Neural progenitor cell (in vitro differentiated cells): ENCODE measurements around the gene NPW. TPM values are rescaled to one million over a fixed set of nuclear protein-coding genes. Genes with fewer than 3 reads are reported as not detected.

Experiments
- DNase-seq: peaks from one replicate; pipeline ENCODE4 v3.0.0-alpha.2; 2016; ENCODE audit warnings: low spot score
- H2AFZ ChIP-seq: fragments of 200-600 bp; sonication (generic); replicated peaks from 2 replicates; pipeline ENCODE4 v1.6.1; 2016; ENCODE audit warnings: antibody characterized with exemption
- H3F3A ChIP-seq: fragments of 200-600 bp; sonication (generic); 2 replicates; pipeline ENCODE4 v1.6.1; 2016; ENCODE audit warnings: antibody characterized with exemption, low read depth
- H3K27ac ChIP-seq: fragments of 200-600 bp; sonication (generic); 2 replicates; pipeline ENCODE4 v1.5.1; 2016; ENCODE audit warnings: mild to moderate bottlenecking
- H3K27me3 ChIP-seq: fragments of 200-600 bp; sonication (generic); 2 replicates; pipeline ENCODE4 v1.6.1; 2016; ENCODE audit warnings: mild to moderate bottlenecking, moderate library complexity
- H3K36me3 ChIP-seq: fragments of 200-600 bp; sonication (generic); 2 replicates; pipeline ENCODE4 v1.5.1; 2016
- H3K4me1 ChIP-seq: fragments of 200-600 bp; sonication (generic); 2 replicates; pipeline ENCODE4 v1.6.1; 2016; ENCODE audit warnings: mixed run types
- H3K4me2 ChIP-seq: fragments of 200-600 bp; sonication (generic); 2 replicates; pipeline ENCODE4 v1.6.1; 2016
- H3K4me3 ChIP-seq: fragments of 200-600 bp; sonication (generic); 2 replicates; pipeline ENCODE4 v1.5.1; 2016
- H3K79me2 ChIP-seq: fragments of 200-600 bp; sonication (generic); 2 replicates; pipeline ENCODE4 v1.6.1; 2016; ENCODE audit warnings: low read depth
- H3K9ac ChIP-seq: fragments of 200-600 bp; sonication (generic); 2 replicates; pipeline ENCODE4 v1.6.1; 2016
- H3K9me3 ChIP-seq: fragments of 200-600 bp; sonication (generic); 2 replicates; pipeline ENCODE4 v1.5.1; 2016; ENCODE audit warnings: low read depth
- H4K20me1 ChIP-seq: fragments of 200-600 bp; sonication (generic); 2 replicates; pipeline ENCODE4 v1.6.1; 2016; ENCODE audit warnings: low read depth
- H3K27ac Mint-ChIP-seq: 3 replicates; pipeline ENCODE4 v1.8.0; 2021; ENCODE audit warnings: mixed read lengths
- H3K27me3 Mint-ChIP-seq: 2 replicates; pipeline ENCODE4 v1.8.0; 2022; ENCODE audit warnings: low read depth, mild to moderate bottlenecking, inconsistent platforms, moderate library complexity, mixed read lengths; ENCODE audit not compliant: insufficient read depth
- H3K36me3 Mint-ChIP-seq: 3 replicates; pipeline ENCODE4 v1.8.0; 2021; ENCODE audit warnings: mixed read lengths
- H3K4me1 Mint-ChIP-seq: 3 replicates; pipeline ENCODE4 v1.8.0; 2021; ENCODE audit warnings: mixed read lengths
- H3K4me3 Mint-ChIP-seq: 3 replicates; pipeline ENCODE4 v1.8.0; 2021; ENCODE audit warnings: mild to moderate bottlenecking, moderate library complexity, mixed read lengths
- H3K9me3 Mint-ChIP-seq: 3 replicates; pipeline ENCODE4 v1.8.0; 2020; ENCODE audit warnings: mixed read lengths
- CTCF ChIP-seq: fragments of 200-600 bp; sonication (generic); IDR thresholded peaks from 2 replicates; pipeline ENCODE4 v1.5.1; 2017; ENCODE audit warnings: antibody characterized with exemption, mild to moderate bottlenecking
- EZH2 ChIP-seq: fragments of 200-600 bp; sonication (generic); IDR thresholded peaks from 2 replicates; pipeline ENCODE4 v1.6.1; 2017; ENCODE audit warnings: antibody characterized with exemption, mild to moderate bottlenecking, moderate library complexity
- EZH2phosphoT487 ChIP-seq: fragments of 200-600 bp; sonication (generic); IDR thresholded peaks from 2 replicates; pipeline ENCODE4 v1.6.1; 2017; ENCODE audit warnings: antibody characterized with exemption
- total RNA-seq: library from RNA; depleted of rRNA; stranded (reverse); fragments of >200 nt; gene quantifications from 2 replicates; pipeline ENCODE4 v1.2.3, GENCODE V29; 2015; ENCODE audit warnings: low replicate concordance

The NPW gene
- total RNA-seq, 1 donor from 2014 or later = not detected

- no peak for DNase-seq
- Mint-ChIP-seq H3K36me3 (peaks cover 9% of the 10 kb centered on the region), H3K27ac (no peak overlapping the region), H3K4me3 (no peak overlapping the region), H3K4me1 (peaks cover 10% of the 10 kb centered on the region), H3K9me3 (no peaks in the 10 kb centered on the region), H3K27me3 (no peaks in the 10 kb centered on the region)
- peaks cover 6% of the 10 kb centered on the region for H3K4me1 ChIP-seq
- no peak overlapping the region for H3K4me2 ChIP-seq
- H3K9ac ChIP-seq = no peak overlapping the region
- H2AFZ ChIP-seq = no peak overlapping the region
- H3K79me2 ChIP-seq = peaks cover 9% of the 10 kb centered on the region
- peaks cover 20% of the 10 kb centered on the region for H3F3A ChIP-seq
- TF ChIP-seq EZH2 (no peak), EZH2phosphoT487 (no peak), CTCF (no peak)
- no peaks in the 10 kb centered on the region for H3K9me3 ChIP-seq
- H4K20me1 ChIP-seq = peaks cover 24% of the 10 kb centered on the region
- H3K36me3 ChIP-seq = no peaks in the 10 kb centered on the region
- no peak overlapping the region for H3K4me3 ChIP-seq
- no peak overlapping the region for H3K27ac ChIP-seq
- H3K27me3 ChIP-seq = no peaks in the 10 kb centered on the region
Measured at GRCh38 chr16:1999866-2000514, 19.6 kb upstream of the NPW start.

- H3K9ac ChIP-seq = no peak overlapping the region
- H3K4me2 ChIP-seq = no peak overlapping the region
- H2AFZ ChIP-seq = no peak overlapping the region
- peaks cover 6% of the 10 kb centered on the region for H3K4me1 ChIP-seq
- no peak for DNase-seq
- H3K4me3 ChIP-seq = no peak overlapping the region
- peaks cover 18% of the 10 kb centered on the region for H3K79me2 ChIP-seq
- no peaks in the 10 kb centered on the region for H3K9me3 Mint-ChIP-seq
- TF ChIP-seq EZH2 (no peak), CTCF (no peak), EZH2phosphoT487 (no peak)
- H3K36me3 Mint-ChIP-seq = peaks cover 6% of the 10 kb centered on the region
- no peak overlapping the region for H3K27ac ChIP-seq
- no peaks in the 10 kb centered on the region for H3K9me3 ChIP-seq
- no peak overlapping the region for H3K4me3 Mint-ChIP-seq
- H3K27me3 Mint-ChIP-seq = no peaks in the 10 kb centered on the region
- H3K27ac Mint-ChIP-seq = no peak overlapping the region
- H4K20me1 ChIP-seq = peaks cover 34% of the 10 kb centered on the region
- no peaks in the 10 kb centered on the region for H3K36me3 ChIP-seq
- peaks cover 13% of the 10 kb centered on the region for H3K4me1 Mint-ChIP-seq
- peaks cover 19% of the 10 kb centered on the region for H3F3A ChIP-seq
- no peaks in the 10 kb centered on the region for H3K27me3 ChIP-seq
Measured at GRCh38 chr16:2001035-2001434, 18.6 kb upstream of the NPW start.

GRCh38 chr16:2001456-2002355, 17.9 kb upstream of the NPW start:
- TF ChIP-seq EZH2 (no peak), EZH2phosphoT487 (no peak), CTCF (no peak)

More at GRCh38 chr16:2001456-2002355, 17.9 kb upstream of the NPW start:
- H3K9me3 ChIP-seq = no peaks in the 10 kb centered on the region
- DNase-seq = no peak
- Mint-ChIP-seq H3K4me3 (no peak overlapping the region), H3K9me3 (no peaks in the 10 kb centered on the region), H3K4me1 (peaks cover 14% of the 10 kb centered on the region), H3K27ac (no peak overlapping the region), H3K27me3 (no peaks in the 10 kb centered on the region), H3K36me3 (peaks cover 6% of the 10 kb centered on the region)
- H3K4me3 ChIP-seq = no peak overlapping the region
- no peaks in the 10 kb centered on the region for H3K27me3 ChIP-seq
- no peak overlapping the region for H3K9ac ChIP-seq
- no peak overlapping the region for H2AFZ ChIP-seq
- peaks cover 6% of the 10 kb centered on the region for H3K4me1 ChIP-seq
- H3F3A ChIP-seq = peaks cover 16% of the 10 kb centered on the region
- H3K27ac ChIP-seq = no peak overlapping the region
- peaks cover 25% of the 10 kb centered on the region for H3K79me2 ChIP-seq
- H4K20me1 ChIP-seq = peaks cover 41% of the 10 kb centered on the region
- no peaks in the 10 kb centered on the region for H3K36me3 ChIP-seq
- no peak overlapping the region for H3K4me2 ChIP-seq
